Measurements from ENCODE around the gene HIBCH. TPM values are rescaled to one million over a fixed set of nuclear protein-coding genes. Genes with fewer than 3 reads are reported as not detected.

The HIBCH gene
- total and polyA plus RNA-seq, 7 donors, result 17.3 to 39.0 (median 22.3) TPM

- intact Hi-C loops (cut with DNase I), result no loop called here
- no peaks in the 10 kb centered on the region for H3K27me3 ChIP-seq (ENCODE audit: insufficient read depth in 3 of 3, low read length in 2 of 3)
- H3K4me3 ChIP-seq, result no peak overlapping the region
- no peaks in the 10 kb centered on the region for H3K9me3 ChIP-seq
- DNase-seq (no peak), ATAC-seq (no peak)
- H3K4me1 ChIP-seq, result peaks cover 7% of the 10 kb centered on the region
- 71 to 86% (median 79%) methylated on average over 1 of the region's 1 CpG for WGBS, 3 donors
- no peak for TF ChIP-seq CTCF (IDR thresholded peaks at IDR 0.05)
- H3K27ac ChIP-seq, result peak overlapping the region; percentile 18
- no peaks in the 10 kb centered on the region for H3K36me3 ChIP-seq (ENCODE audit: insufficient read depth in 1 of 2, low read depth in 1 of 2)
These were observed 131.3 kb downstream of the HIBCH start for GRCh38 chr2:190188289-190188688.

GRCh38 chr2:190186238-190186637 is 133.4 kb downstream of the HIBCH start:
- Histone ChIP-seq H3K36me3 (ENCODE audit: insufficient read depth in 1 of 2, low read depth in 1 of 2) (no peaks in the 10 kb centered on the region), H3K4me1 (peaks cover 19% of the 10 kb centered on the region), H3K4me3 (no peak overlapping the region), H3K27me3 (ENCODE audit: insufficient read depth in 3 of 3, low read length in 2 of 3) (no peaks in the 10 kb centered on the region), H3K27ac (no peak overlapping the region), H3K9me3 (no peaks in the 10 kb centered on the region)
- 93 to 96% (median 93%) methylated on average over 3 of the region's 3 CpGs for WGBS, 3 donors
- no peak for TF ChIP-seq CTCF (IDR thresholded peaks at IDR 0.05)
- DNase-seq, result no peak
- intact Hi-C loops (cut with DNase I), result no loop called here
- ATAC-seq, result peak in 3 of 4 donors; percentile 20 to 44 (median 36)

GRCh38 chr2:190185380-190185779 is 134.2 kb downstream of the HIBCH start:
- peaks cover 20% of the 10 kb centered on the region for H3K4me1 ChIP-seq
- intact Hi-C loops (cut with DNase I), result no loop called here
- H3K4me3 ChIP-seq, result no peak overlapping the region
- H3K27ac ChIP-seq, result no peak overlapping the region
- no peaks in the 10 kb centered on the region for H3K9me3 ChIP-seq
- ATAC-seq, result no peak
- H3K36me3 ChIP-seq (ENCODE audit: insufficient read depth in 1 of 2, low read depth in 1 of 2), result no peaks in the 10 kb centered on the region
- no peaks in the 10 kb centered on the region for H3K27me3 ChIP-seq (ENCODE audit: insufficient read depth in 3 of 3, low read length in 2 of 3)
- no peak for TF ChIP-seq CTCF (IDR thresholded peaks at IDR 0.05)
- 96 to 100% (median 97%) methylated on average over 2 of the region's 2 CpGs for WGBS, 3 donors
- no peak for DNase-seq

- DNase-seq (no peak), ATAC-seq (no peak)
- H3K9me3 ChIP-seq, result no peaks in the 10 kb centered on the region
- H3K4me3 ChIP-seq, result no peak overlapping the region
- H3K36me3 ChIP-seq (ENCODE audit: insufficient read depth in 1 of 2, low read depth in 1 of 2), result no peaks in the 10 kb centered on the region
- WGBS, 3 donors, result 79 to 91% (median 87%) methylated on average over 4 of the region's 4 CpGs
- peak overlapping the region; percentile 21 for H3K27ac ChIP-seq
- intact Hi-C loops (cut with DNase I), result loop anchor here (5.0 kb wide), 3 partner anchors 77 to 188 kb away; no protein-coding TSS in a partner anchor
- peaks cover 20% of the 10 kb centered on the region for H3K4me1 ChIP-seq
- H3K27me3 ChIP-seq (ENCODE audit: insufficient read depth in 3 of 3, low read length in 2 of 3), result no peaks in the 10 kb centered on the region
- TF ChIP-seq CTCF (IDR thresholded peaks at IDR 0.05), result no peak
These were observed 135.2 kb downstream of the HIBCH start for GRCh38 chr2:190184460-190184859.

- no peak for DNase-seq
- Histone ChIP-seq H3K4me3 (no peak overlapping the region), H3K27ac (peak overlapping the region; percentile 27), H3K9me3 (no peaks in the 10 kb centered on the region), H3K36me3 (ENCODE audit: insufficient read depth in 1 of 2, low read depth in 1 of 2) (no peaks in the 10 kb centered on the region), H3K4me1 (peaks cover 19% of the 10 kb centered on the region), H3K27me3 (ENCODE audit: insufficient read depth in 3 of 3, low read length in 2 of 3) (no peaks in the 10 kb centered on the region)
- intact Hi-C loops (cut with DNase I), result loop anchor here (5.0 kb wide), 3 partner anchors 76 to 189 kb away; no protein-coding TSS in a partner anchor
- no peak for ATAC-seq
- WGBS, 3 donors, result 70 to 97% (median 89%) methylated on average over 2 of the region's 2 CpGs
- TF ChIP-seq CTCF (IDR thresholded peaks at IDR 0.05), result no peak
These were observed 136.1 kb downstream of the HIBCH start for GRCh38 chr2:190183539-190183938.
